A549 (cell line): ENCODE measurements around the gene CD82.

ENCODE experiments used
- CTCF ChIP-seq: fragments of >200 bp; sonication (Bioruptor Twin); formaldehyde crosslinking; IDR thresholded peaks from 3 replicates; pipeline ENCODE4 v1.5.1; 2016
- EP300 ChIP-seq, 2 experiments: fragments of >200 bp; sonication (Bioruptor Twin); formaldehyde crosslinking; IDR thresholded peaks; 2 replicates in 1 of 2; 3 replicates in 1 of 2; pipeline ENCODE4 v1.6.1; 2016 to 2017
- POLR2AphosphoS2 ChIP-seq: conservative IDR thresholded peaks from 2 replicates; pipeline ENCODE4 v1.6.1; 2012; ENCODE audit warnings: low read length, improper control_type of control experiment, inconsistent platforms
- ZFP36 ChIP-seq: fragments of 450-650 bp; IDR thresholded peaks from 2 replicates; pipeline ENCODE4 v1.6.1; 2014; ENCODE audit warnings: borderline replicate concordance; ENCODE audit not compliant: partially characterized antibody

GRCh38 chr11:44615913-44616791 lies 50.7 kb downstream of the CD82 start:
- no peak for TF ChIP-seq POLR2AphosphoS2
- no peak for TF ChIP-seq ZFP36
- no peak for TF ChIP-seq CTCF
- TF ChIP-seq EP300 (IDR thresholded peaks at IDR 0.05): no peak
